ENCODE data around the gene DNAL4.
A peak's percentile ranks its signal among the peaks of the same experiment; 100 is the strongest.

Gene DNAL4

GRCh38 chr22:38793721-38794466, at the start of gene DNAL4:
Gene DNAL4, minus strand, starts transcription at chr22:38794143. Its CDS starts 11,412 bp downstream, at chr22:38782731.
- DNase-seq (ENCODE audit: low spot score) = peak; percentile 96

GRCh38 chr22:38843201-38843656, 49.3 kb upstream of the DNAL4 start:
- DNase-seq (ENCODE audit: low spot score) = peak; percentile 71

GRCh38 chr22:38842512-38843200, 48.7 kb upstream of the DNAL4 start:
- no peak for DNase-seq (ENCODE audit: low spot score)

GRCh38 chr22:38841635-38842034, 47.7 kb upstream of the DNAL4 start:
- no peak for DNase-seq (ENCODE audit: low spot score)

- DNase-seq (ENCODE audit: low spot score) = no peak
Measured at GRCh38 chr22:38841211-38841610, 47.3 kb upstream of the DNAL4 start.

- no peak for DNase-seq (ENCODE audit: low spot score)
Measured at GRCh38 chr22:38840129-38840528, 46.2 kb upstream of the DNAL4 start.

- no peak for DNase-seq (ENCODE audit: low spot score)
Measured at GRCh38 chr22:38839686-38840085, 45.7 kb upstream of the DNAL4 start.

GRCh38 chr22:38837414-38837928, 43.5 kb upstream of the DNAL4 start:
- no peak for DNase-seq (ENCODE audit: low spot score)

GRCh38 chr22:38835888-38836301, 42.0 kb upstream of the DNAL4 start:
- no peak for DNase-seq (ENCODE audit: low spot score)

GRCh38 chr22:38834991-38835390, 41.0 kb upstream of the DNAL4 start:
- DNase-seq (ENCODE audit: low spot score) = no peak

- DNase-seq (ENCODE audit: low spot score) = no peak
Measured at GRCh38 chr22:38834215-38834953, 40.4 kb upstream of the DNAL4 start.

GRCh38 chr22:38833061-38833460, 39.1 kb upstream of the DNAL4 start:
- no peak for DNase-seq (ENCODE audit: low spot score)

- DNase-seq (ENCODE audit: low spot score) = no peak
Measured at GRCh38 chr22:38832005-38832978, 38.3 kb upstream of the DNAL4 start.

- no peak for DNase-seq (ENCODE audit: low spot score)
Measured at GRCh38 chr22:38831166-38831945, 37.4 kb upstream of the DNAL4 start.

- no peak for DNase-seq (ENCODE audit: low spot score)
Measured at GRCh38 chr22:38830845-38831108, 36.8 kb upstream of the DNAL4 start.

GRCh38 chr22:38830026-38830844, 36.3 kb upstream of the DNAL4 start:
- DNase-seq (ENCODE audit: low spot score) = no peak

GRCh38 chr22:38829485-38829884, 35.5 kb upstream of the DNAL4 start:
- DNase-seq (ENCODE audit: low spot score) = no peak

- no peak for DNase-seq (ENCODE audit: low spot score)
Measured at GRCh38 chr22:38828616-38829205, 34.8 kb upstream of the DNAL4 start.

GRCh38 chr22:38828191-38828590, 34.2 kb upstream of the DNAL4 start:
- no peak for DNase-seq (ENCODE audit: low spot score)

GRCh38 chr22:38827510-38827909, 33.6 kb upstream of the DNAL4 start:
- DNase-seq (ENCODE audit: low spot score) = no peak

Data from hepatic stellate cell (primary cell).